GM18909 (cell line): ENCODE results near the gene DDOST.

Experiments used
- ATAC-seq: cut with Tn5 transposase; IDR thresholded peaks from one replicate; pipeline ENCODE4 v1.9.1; 2021; ENCODE audit warnings: mild to moderate bottlenecking; ENCODE audit not compliant: unreplicated experiment, poor library complexity

The DDOST gene

GRCh38 chr1:20602851-20603450 lies 58.2 kb downstream of the DDOST start:
- ATAC-seq = no peak
